ENCODE results near the gene LAPTM5. TPM values are rescaled to one million over a fixed set of nuclear protein-coding genes. Genes with fewer than 3 reads are reported as not detected.

Gene LAPTM5
- total and polyA plus RNA-seq, 3 donors from 2014 or later = 2.0 to 46.9 (median 16.3) TPM

- no peak for TF ChIP-seq POLR2A (IDR thresholded peaks at IDR 0.05)
- TF ChIP-seq, protein P1, sequence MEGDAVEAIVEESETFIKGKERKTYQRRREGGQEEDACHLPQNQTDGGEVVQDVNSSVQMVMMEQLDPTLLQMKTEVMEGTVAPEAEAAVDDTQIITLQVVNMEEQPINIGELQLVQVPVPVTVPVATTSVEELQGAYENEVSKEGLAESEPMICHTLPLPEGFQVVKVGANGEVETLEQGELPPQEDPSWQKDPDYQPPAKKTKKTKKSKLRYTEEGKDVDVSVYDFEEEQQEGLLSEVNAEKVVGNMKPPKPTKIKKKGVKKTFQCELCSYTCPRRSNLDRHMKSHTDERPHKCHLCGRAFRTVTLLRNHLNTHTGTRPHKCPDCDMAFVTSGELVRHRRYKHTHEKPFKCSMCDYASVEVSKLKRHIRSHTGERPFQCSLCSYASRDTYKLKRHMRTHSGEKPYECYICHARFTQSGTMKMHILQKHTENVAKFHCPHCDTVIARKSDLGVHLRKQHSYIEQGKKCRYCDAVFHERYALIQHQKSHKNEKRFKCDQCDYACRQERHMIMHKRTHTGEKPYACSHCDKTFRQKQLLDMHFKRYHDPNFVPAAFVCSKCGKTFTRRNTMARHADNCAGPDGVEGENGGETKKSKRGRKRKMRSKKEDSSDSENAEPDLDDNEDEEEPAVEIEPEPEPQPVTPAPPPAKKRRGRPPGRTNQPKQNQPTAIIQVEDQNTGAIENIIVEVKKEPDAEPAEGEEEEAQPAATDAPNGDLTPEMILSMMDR (IDR thresholded peaks at IDR 0.05) = no peak
- intact Hi-C loops (cut with DNase I; ENCODE audit: low total_unique reads) = no loop called here
- WGBS, 2 donors = 78 to 85% methylated on average over 2 of the region's 2 CpGs
Observed at GRCh38 chr1:30710407-30710806, 47.2 kb downstream of the LAPTM5 start.

DNA sequence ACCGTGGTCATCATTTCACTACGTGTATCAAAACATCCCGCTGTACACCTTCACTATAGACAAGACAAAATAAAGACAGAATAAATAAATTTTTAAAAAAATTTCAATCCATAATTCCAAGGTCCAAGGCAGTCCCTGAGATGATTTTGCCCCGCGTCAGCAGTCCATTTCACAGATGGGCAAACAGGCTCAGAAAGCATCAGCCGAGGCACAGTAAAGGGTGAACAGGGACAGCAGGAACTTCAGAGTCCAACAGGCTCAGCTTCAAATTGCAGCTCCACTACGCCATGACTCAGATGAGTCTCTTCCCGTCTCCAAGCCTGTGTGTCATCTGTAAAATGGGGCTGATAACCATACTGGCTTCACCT, 49.2 kb downstream of the LAPTM5 start:
- WGBS, 2 donors = 55 to 74% methylated on average over 8 of the region's 8 CpGs

More at GRCh38 chr1:30710407-30710806, 47.2 kb downstream of the LAPTM5 start:
- DNase-seq = no peak
- peaks cover 6% of the 10 kb centered on the region for H3K4me1 ChIP-seq
- H3K27ac ChIP-seq = no peak overlapping the region
- no peaks in the 10 kb centered on the region for H3K9me3 ChIP-seq
- H3K4me3 ChIP-seq = no peak overlapping the region
- H3K36me3 ChIP-seq (ENCODE audit: low read depth, missing control alignments) = no peaks in the 10 kb centered on the region
- H3K27me3 ChIP-seq = no peaks in the 10 kb centered on the region

GRCh38 chr1:30707412-30708360, 49.9 kb downstream of the LAPTM5 start:
- no peak for TF ChIP-seq POLR2A (IDR thresholded peaks at IDR 0.05)
- TF ChIP-seq, protein P1 (IDR thresholded peaks at IDR 0.05) = peak; percentile 58 to 80 (median 77)

More for the DNA sequence above, 49.2 kb downstream of the LAPTM5 start:
- DNase-seq = no peak
- H3K27ac ChIP-seq = no peak overlapping the region
- no peaks in the 10 kb centered on the region for H3K27me3 ChIP-seq
- H3K36me3 ChIP-seq (ENCODE audit: low read depth, missing control alignments) = no peaks in the 10 kb centered on the region
- TF ChIP-seq POLR2A (IDR thresholded peaks at IDR 0.05) = no peak
- TF ChIP-seq, protein P1 (IDR thresholded peaks at IDR 0.05) = no peak
- H3K9me3 ChIP-seq = no peaks in the 10 kb centered on the region
- H3K4me3 ChIP-seq = no peak overlapping the region
- peaks cover 11% of the 10 kb centered on the region for H3K4me1 ChIP-seq
- intact Hi-C loops (cut with DNase I; ENCODE audit: low total_unique reads) = no loop called here

DNA sequence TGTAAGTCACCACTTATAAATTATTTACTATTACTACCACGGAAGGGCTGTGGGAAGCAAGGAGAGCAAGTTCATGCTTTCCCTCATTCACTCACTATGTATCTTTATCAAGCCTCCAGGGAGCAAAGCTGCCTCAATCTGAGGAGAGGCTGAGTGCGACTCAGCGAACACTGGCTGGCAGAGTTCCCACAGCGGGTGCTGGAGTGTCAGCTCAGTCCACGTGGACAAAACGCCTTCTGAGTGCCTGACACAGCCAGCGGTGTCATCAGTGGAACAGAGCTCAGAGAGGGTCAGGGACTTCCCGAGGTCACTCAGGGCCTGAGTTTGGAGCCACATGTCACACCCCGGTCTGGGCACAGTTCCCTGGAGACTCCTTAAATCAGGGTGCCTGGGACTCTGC, 51.0 kb downstream of the LAPTM5 start:
- Histone ChIP-seq H3K4me1 (peaks cover 11% of the 10 kb centered on the region), H3K4me3 (no peak overlapping the region), H3K36me3 (ENCODE audit: low read depth, missing control alignments) (no peaks in the 10 kb centered on the region), H3K27me3 (no peaks in the 10 kb centered on the region), H3K9me3 (no peaks in the 10 kb centered on the region), H3K27ac (no peak overlapping the region)
- DNase-seq = peak; percentile 88
- WGBS, 2 donors = 12 to 52% methylated on average over 6 to 9 of the region's 9 CpGs
- no peak for TF ChIP-seq POLR2A (IDR thresholded peaks at IDR 0.05)
- TF ChIP-seq, protein P1 (IDR thresholded peaks at IDR 0.05) = no peak
- intact Hi-C loops (cut with DNase I; ENCODE audit: low total_unique reads) = no loop called here

More at GRCh38 chr1:30707412-30708360, 49.9 kb downstream of the LAPTM5 start:
- Histone ChIP-seq H3K27ac (no peak overlapping the region), H3K4me3 (no peak overlapping the region), H3K36me3 (ENCODE audit: low read depth, missing control alignments) (no peaks in the 10 kb centered on the region), H3K9me3 (no peaks in the 10 kb centered on the region), H3K27me3 (no peaks in the 10 kb centered on the region), H3K4me1 (peaks cover 11% of the 10 kb centered on the region)
- WGBS, 2 donors = 67 to 72% methylated on average over 14 to 16 of the region's 16 CpGs
- intact Hi-C loops (cut with DNase I; ENCODE audit: low total_unique reads) = no loop called here
- peak; percentile 80 for DNase-seq
